ENCODE results near the gene ACBD6. TPM values are rescaled to one million over a fixed set of nuclear protein-coding genes. Genes with fewer than 3 reads are reported as not detected.

Gene ACBD6
- total and polyA plus RNA-seq, 5 donors from 2014 or later, result 23.4 to 34.9 (median 25.5) TPM

DNA sequence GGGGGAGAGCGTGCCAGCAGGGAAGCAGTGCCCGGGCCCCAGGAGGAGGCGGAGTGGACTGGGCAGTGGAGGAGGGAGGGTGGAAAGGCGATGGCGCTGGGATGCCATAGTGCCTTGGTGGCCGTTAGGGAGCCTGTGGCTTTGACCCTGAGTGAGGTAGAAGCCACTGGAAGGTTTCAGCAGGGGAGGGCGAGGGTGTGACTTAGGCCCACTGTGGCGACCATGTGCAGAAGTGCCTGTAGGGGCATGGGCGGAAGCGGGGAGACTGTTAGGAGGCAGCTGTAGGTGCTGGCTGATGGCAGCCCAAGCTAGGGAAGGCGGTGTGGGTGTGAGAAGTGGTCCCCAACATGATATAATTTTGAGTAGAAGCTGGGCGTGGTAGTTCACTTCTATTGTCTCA is 244.1 kb downstream of the ACBD6 start:
- ATAC-seq (ENCODE audit: low read depth in 2 of 2) (no peak), DNase-seq (no peak)
- Mint-ChIP-seq H3K4me3 (no peak overlapping the region), H3K27me3 (peaks cover 10% of the 10 kb centered on the region), H3K27ac (no peak overlapping the region), H3K4me1 (no peaks in the 10 kb centered on the region), H3K36me3 (no peaks in the 10 kb centered on the region), H3K9me3 (peaks cover 0 to 2% (median 0%) of the 10 kb centered on the region in 7 donors)
- no peak overlapping the region for H3K27ac ChIP-seq (ENCODE audit: insufficient read depth, low read length, poor library complexity, severe bottlenecking)
- H3K27me3 ChIP-seq (ENCODE audit: control insufficient read depth, insufficient read depth, low read length), result no peaks in the 10 kb centered on the region
- H3K9me3 ChIP-seq (ENCODE audit: control insufficient read depth in 2 of 2, low read length in 2 of 2), result no peaks in the 10 kb centered on the region
- H3K4me3 ChIP-seq (ENCODE audit: low read depth, low read length), result no peak overlapping the region
- no peaks in the 10 kb centered on the region for H3K4me1 ChIP-seq (ENCODE audit: control insufficient read depth, insufficient read depth, low read length, poor library complexity, severe bottlenecking)
- H3K36me3 ChIP-seq (ENCODE audit: control insufficient read depth, insufficient read depth, low read length), result no peaks in the 10 kb centered on the region

- H3K27ac Mint-ChIP-seq, result peak overlapping the region in 1 of 3 donors; percentile 87
- H3K27me3 Mint-ChIP-seq, result peaks cover 11% of the 10 kb centered on the region
- ATAC-seq (ENCODE audit: low read depth in 2 of 2) (no peak), DNase-seq (no peak)
- H3K36me3 ChIP-seq (ENCODE audit: control insufficient read depth, insufficient read depth, low read length), result no peaks in the 10 kb centered on the region
- H3K9me3 Mint-ChIP-seq, result peaks cover 0 to 2% (median 0%) of the 10 kb centered on the region in 7 donors
- H3K27ac ChIP-seq (ENCODE audit: insufficient read depth, low read length, poor library complexity, severe bottlenecking), result no peak overlapping the region
- H3K9me3 ChIP-seq (ENCODE audit: control insufficient read depth in 2 of 2, low read length in 2 of 2), result no peaks in the 10 kb centered on the region
- H3K36me3 Mint-ChIP-seq, result no peaks in the 10 kb centered on the region
- H3K4me3 ChIP-seq (ENCODE audit: low read depth, low read length), result no peak overlapping the region
- H3K4me1 ChIP-seq (ENCODE audit: control insufficient read depth, insufficient read depth, low read length, poor library complexity, severe bottlenecking), result no peaks in the 10 kb centered on the region
- no peak overlapping the region for H3K4me3 Mint-ChIP-seq
- H3K4me1 Mint-ChIP-seq, result peaks cover 0 to 4% (median 2%) of the 10 kb centered on the region in 4 donors
- H3K27me3 ChIP-seq (ENCODE audit: control insufficient read depth, insufficient read depth, low read length), result no peaks in the 10 kb centered on the region
Observed at GRCh38 chr1:180257486-180257885, 244.9 kb downstream of the ACBD6 start.

GRCh38 chr1:180257028-180257386 is 245.4 kb downstream of the ACBD6 start:
- DNase-seq, result no peak
- no peak for ATAC-seq (ENCODE audit: low read depth in 2 of 2)
- Mint-ChIP-seq H3K4me3 (no peak overlapping the region), H3K27me3 (peaks cover 6% of the 10 kb centered on the region), H3K36me3 (no peaks in the 10 kb centered on the region), H3K27ac (peak overlapping the region in 1 of 3 donors; percentile 29), H3K4me1 (peaks cover 0 to 5% (median 2%) of the 10 kb centered on the region in 4 donors), H3K9me3 (peaks cover 0 to 2% (median 0%) of the 10 kb centered on the region in 7 donors)
- Histone ChIP-seq H3K4me3 (ENCODE audit: low read depth, low read length) (no peak overlapping the region), H3K27me3 (ENCODE audit: control insufficient read depth, insufficient read depth, low read length) (no peaks in the 10 kb centered on the region), H3K36me3 (ENCODE audit: control insufficient read depth, insufficient read depth, low read length) (no peaks in the 10 kb centered on the region), H3K4me1 (ENCODE audit: control insufficient read depth, insufficient read depth, low read length, poor library complexity, severe bottlenecking) (no peaks in the 10 kb centered on the region), H3K9me3 (ENCODE audit: control insufficient read depth in 2 of 2, low read length in 2 of 2) (no peaks in the 10 kb centered on the region), H3K27ac (ENCODE audit: insufficient read depth, low read length, poor library complexity, severe bottlenecking) (no peak overlapping the region)

DNA sequence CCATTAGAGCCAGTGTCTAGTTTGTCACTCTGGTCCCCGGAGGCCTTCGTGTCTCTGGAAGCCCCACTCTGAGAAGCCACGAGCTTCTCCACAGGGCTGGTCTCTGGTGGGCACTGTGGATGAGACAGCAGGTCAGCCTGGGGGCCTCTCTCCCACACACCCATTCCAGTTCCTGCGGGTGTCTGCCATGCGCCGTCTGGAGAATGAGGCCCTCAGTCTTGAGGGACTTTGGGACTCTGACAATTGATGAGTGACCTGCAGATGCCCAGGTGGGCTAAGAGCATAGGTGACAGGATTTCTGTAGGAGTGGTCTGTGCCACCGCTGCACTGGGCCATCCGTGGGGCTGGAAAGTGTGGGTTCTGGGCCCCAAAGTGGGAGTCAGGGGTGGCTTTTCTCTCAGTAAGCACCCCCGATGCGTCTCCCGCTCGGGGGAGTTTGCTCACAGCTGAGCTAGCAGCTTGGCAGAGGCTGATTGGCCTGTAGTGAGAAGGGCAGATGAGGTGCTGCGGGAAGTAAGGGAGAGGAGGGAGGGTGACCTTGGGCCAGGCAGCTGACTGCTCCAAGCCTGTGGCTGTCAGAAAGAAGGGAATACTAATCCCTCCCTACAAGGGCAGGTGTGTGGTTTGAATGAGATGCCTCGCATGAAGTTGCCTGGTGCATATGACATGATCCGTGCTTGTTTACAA is 245.9 kb downstream of the ACBD6 start:
- Mint-ChIP-seq H3K4me1 (peaks cover 0 to 5% (median 2%) of the 10 kb centered on the region in 4 donors), H3K27me3 (peaks cover 11% of the 10 kb centered on the region), H3K36me3 (no peaks in the 10 kb centered on the region), H3K9me3 (peaks cover 0 to 2% (median 0%) of the 10 kb centered on the region in 7 donors), H3K4me3 (no peak overlapping the region), H3K27ac (peak overlapping the region in 2 of 3 donors; percentile 29 to 63)
- Histone ChIP-seq H3K9me3 (ENCODE audit: control insufficient read depth in 2 of 2, low read length in 2 of 2) (no peaks in the 10 kb centered on the region), H3K27ac (ENCODE audit: insufficient read depth, low read length, poor library complexity, severe bottlenecking) (no peak overlapping the region), H3K27me3 (ENCODE audit: control insufficient read depth, insufficient read depth, low read length) (no peaks in the 10 kb centered on the region), H3K4me3 (ENCODE audit: low read depth, low read length) (no peak overlapping the region), H3K4me1 (ENCODE audit: control insufficient read depth, insufficient read depth, low read length, poor library complexity, severe bottlenecking) (no peaks in the 10 kb centered on the region), H3K36me3 (ENCODE audit: control insufficient read depth, insufficient read depth, low read length) (no peaks in the 10 kb centered on the region)
- DNase-seq (no peak), ATAC-seq (ENCODE audit: low read depth in 2 of 2) (no peak)

GRCh38 chr1:180255536-180256340 is 246.6 kb downstream of the ACBD6 start:
- DNase-seq (no peak), ATAC-seq (ENCODE audit: low read depth in 2 of 2) (no peak)
- Mint-ChIP-seq H3K4me3 (no peak overlapping the region), H3K27ac (no peak overlapping the region), H3K27me3 (peaks cover 11% of the 10 kb centered on the region), H3K9me3 (peaks cover 0 to 2% (median 0%) of the 10 kb centered on the region in 7 donors), H3K36me3 (no peaks in the 10 kb centered on the region), H3K4me1 (peaks cover 0 to 5% (median 2%) of the 10 kb centered on the region in 4 donors)
- Histone ChIP-seq H3K27me3 (ENCODE audit: control insufficient read depth, insufficient read depth, low read length) (no peaks in the 10 kb centered on the region), H3K9me3 (ENCODE audit: control insufficient read depth in 2 of 2, low read length in 2 of 2) (no peaks in the 10 kb centered on the region), H3K4me1 (ENCODE audit: control insufficient read depth, insufficient read depth, low read length, poor library complexity, severe bottlenecking) (no peaks in the 10 kb centered on the region), H3K4me3 (ENCODE audit: low read depth, low read length) (no peak overlapping the region), H3K27ac (ENCODE audit: insufficient read depth, low read length, poor library complexity, severe bottlenecking) (no peak overlapping the region), H3K36me3 (ENCODE audit: control insufficient read depth, insufficient read depth, low read length) (no peaks in the 10 kb centered on the region)

DNA sequence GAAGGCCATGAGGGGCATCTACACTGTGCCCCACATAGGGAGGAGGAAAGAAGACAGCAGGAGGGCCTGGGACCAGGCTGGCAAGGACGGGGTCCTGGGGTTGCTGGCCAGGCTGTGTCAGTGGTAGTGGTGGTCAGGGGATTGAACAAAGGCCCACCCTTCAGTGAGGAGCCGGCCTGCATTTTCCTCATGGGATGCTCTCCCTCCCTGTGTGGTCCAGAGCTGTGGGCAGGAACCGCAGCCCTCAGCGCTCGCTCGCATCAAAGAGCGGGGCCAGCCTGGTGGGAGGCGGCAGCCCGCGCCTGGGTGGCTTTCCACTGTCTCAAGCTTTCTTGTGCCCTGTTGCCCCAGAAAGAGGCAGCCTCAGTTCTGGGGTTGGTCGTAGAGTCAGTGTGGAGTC is 247.5 kb downstream of the ACBD6 start:
- Histone ChIP-seq H3K9me3 (ENCODE audit: control insufficient read depth in 2 of 2, low read length in 2 of 2) (no peaks in the 10 kb centered on the region), H3K4me3 (ENCODE audit: low read depth, low read length) (no peak overlapping the region), H3K27ac (ENCODE audit: insufficient read depth, low read length, poor library complexity, severe bottlenecking) (no peak overlapping the region), H3K36me3 (ENCODE audit: control insufficient read depth, insufficient read depth, low read length) (no peaks in the 10 kb centered on the region), H3K4me1 (ENCODE audit: control insufficient read depth, insufficient read depth, low read length, poor library complexity, severe bottlenecking) (no peaks in the 10 kb centered on the region), H3K27me3 (ENCODE audit: control insufficient read depth, insufficient read depth, low read length) (no peaks in the 10 kb centered on the region)
- ATAC-seq (ENCODE audit: low read depth in 2 of 2) (no peak), DNase-seq (no peak)
- Mint-ChIP-seq H3K9me3 (peaks cover 0 to 2% (median 0%) of the 10 kb centered on the region in 7 donors), H3K27me3 (peaks cover 11% of the 10 kb centered on the region), H3K27ac (no peak overlapping the region), H3K36me3 (no peaks in the 10 kb centered on the region), H3K4me1 (peaks cover 0 to 5% (median 2%) of the 10 kb centered on the region in 4 donors), H3K4me3 (no peak overlapping the region)

- no peak for ATAC-seq (ENCODE audit: low read depth in 2 of 2)
- no peaks in the 10 kb centered on the region for H3K9me3 ChIP-seq (ENCODE audit: control insufficient read depth in 2 of 2, low read length in 2 of 2)
- no peaks in the 10 kb centered on the region for H3K36me3 ChIP-seq (ENCODE audit: control insufficient read depth, insufficient read depth, low read length)
- no peaks in the 10 kb centered on the region for H3K27me3 ChIP-seq (ENCODE audit: control insufficient read depth, insufficient read depth, low read length)
- H3K27me3 Mint-ChIP-seq, result peaks cover 11% of the 10 kb centered on the region
- no peaks in the 10 kb centered on the region for H3K4me1 ChIP-seq (ENCODE audit: control insufficient read depth, insufficient read depth, low read length, poor library complexity, severe bottlenecking)
- H3K27ac ChIP-seq (ENCODE audit: insufficient read depth, low read length, poor library complexity, severe bottlenecking), result no peak overlapping the region
- H3K27ac Mint-ChIP-seq, result no peak overlapping the region
- peaks cover 0 to 2% (median 0%) of the 10 kb centered on the region in 7 donors for H3K9me3 Mint-ChIP-seq
- H3K4me3 ChIP-seq (ENCODE audit: low read depth, low read length), result no peak overlapping the region
- H3K4me1 Mint-ChIP-seq, result peaks cover 0 to 5% (median 2%) of the 10 kb centered on the region in 4 donors
- no peaks in the 10 kb centered on the region for H3K36me3 Mint-ChIP-seq
- DNase-seq, result no peak
- H3K4me3 Mint-ChIP-seq, result no peak overlapping the region
Observed at GRCh38 chr1:180254496-180254819, 247.9 kb downstream of the ACBD6 start.
